HepG2 (cell line): ENCODE measurements around the gene JAZF1. TPM values are rescaled to one million over a fixed set of nuclear protein-coding genes. Genes with fewer than 3 reads are reported as not detected.

ENCODE experiments used
- ATAC-seq: fragments of 200-7000 bp; cut with Tn5 transposase; 3 replicates; pipeline ENCODE4 v1.9.1; 2020; ENCODE audit warnings: mild to moderate bottlenecking, moderate library complexity
- BruUV-seq: library from RNA; stranded (reverse); fragments of 400-500 nt; replicated peaks from 2 replicates; lab custom pipeline; 2021; lab: Mats Ljungman, UMichigan
- CTCF ChIA-PET: fragments of 300-600 bp; formaldehyde crosslinking; extraction: SDS; loops from one replicate; lab custom pipeline; 2021; ENCODE audit warnings: low total read pairs, inconsistent platforms, low intra/inter-chr PET ratio; lab: Yijun Ruan, JAX
- POLR2A ChIA-PET: fragments of 350-600 bp; sonication (Branson Sonifier 250); formaldehyde crosslinking; loops from one replicate; lab custom pipeline; 2020; ENCODE audit warnings: antibody characterized with exemption, inconsistent platforms; lab: Yijun Ruan, JAX
- DNase-seq: peaks from one replicate; pipeline ENCODE4 v3.0.0-alpha.2; 2015; ENCODE audit warnings: low spot score
- FAIRE-seq: peaks from 3 replicates; lab custom pipeline; 2011; peaks lifted over from hg19 to GRCh38; lab: Jason Lieb, UNC
- H2AFZ ChIP-seq: one replicate; pipeline ENCODE4 v1.6.1; 2011; ENCODE audit warnings: low read length, inconsistent platforms
- H3K27ac ChIP-seq: fragments of 300-600 bp; 3 replicates; pipeline ENCODE4 v1.8.0; 2011; ENCODE audit warnings: mixed run types, mild to moderate bottlenecking, mixed read lengths, low read length, inconsistent platforms; ENCODE audit not compliant: insufficient read depth; ENCODE audit errors: extremely low read length
- H3K27me3 ChIP-seq, 2 experiments: fragments of 200-600 bp in 1 of 2; 2 replicates in 1 of 2; 3 replicates in 1 of 2; pipeline versions ENCODE4 v1.6.0 to v1.8.0; 2011; ENCODE audit warnings: low read length in 2 of 2, mild to moderate bottlenecking in 2 of 2, moderate library complexity in 2 of 2, inconsistent platforms in 1 of 2; ENCODE audit not compliant: insufficient read depth in 2 of 2, control insufficient read depth in 1 of 2
- H3K36me3 ChIP-seq, 2 experiments: fragments of 200-600 bp in 1 of 2; replicated peaks in 1 of 2; 2 replicates in 1 of 2; 3 replicates in 1 of 2; pipeline versions ENCODE4 v1.5.1 to v1.8.0; 2011; ENCODE audit warnings: low read length in 2 of 2, inconsistent platforms in 1 of 2; ENCODE audit not compliant: insufficient read depth in 2 of 2, control insufficient read depth in 1 of 2
- H3K4me1 ChIP-seq: 2 replicates; pipeline ENCODE4 v1.5.1; 2012; ENCODE audit warnings: low read length, inconsistent platforms; ENCODE audit not compliant: insufficient read depth
- H3K4me2 ChIP-seq: 2 replicates; pipeline ENCODE4 v1.6.0; 2011; ENCODE audit warnings: low read depth, low read length, inconsistent platforms
- H3K4me3 ChIP-seq, 3 experiments: fragments of 200-600 bp in 1 of 3; sonication (generic), shearing (Covaris generic) in 1 of 3; replicated peaks in 1 of 3; 2 replicates each; pipeline ENCODE4 v1.5.1; 2011 to 2016; ENCODE audit warnings: low read length in 3 of 3, inconsistent platforms in 2 of 3, low read depth in 2 of 3, mild to moderate bottlenecking in 2 of 3, control low read depth in 1 of 3, mixed read lengths in 1 of 3; ENCODE audit not compliant: insufficient read depth in 1 of 3
- H3K79me2 ChIP-seq: one replicate; pipeline ENCODE4 v1.6.1; 2011; ENCODE audit warnings: low read length, inconsistent platforms; ENCODE audit not compliant: insufficient read depth
- H3K9ac ChIP-seq: 2 replicates; pipeline ENCODE4 v1.6.0; 2011; ENCODE audit warnings: mild to moderate bottlenecking, low read depth, low read length, inconsistent platforms; ENCODE audit not compliant: insufficient read depth
- H3K9me3 ChIP-seq: 2 replicates; pipeline ENCODE4 v1.5.1; 2012; ENCODE audit warnings: mild to moderate bottlenecking, low read length
- H4K20me1 ChIP-seq: 2 replicates; pipeline ENCODE4 v1.6.0; 2011; ENCODE audit warnings: inconsistent platforms, mild to moderate bottlenecking, low read length, moderate library complexity; ENCODE audit not compliant: insufficient read depth
- AFF4 ChIP-seq: sonication (generic); formaldehyde crosslinking; IDR thresholded peaks from 2 replicates; pipeline ENCODE4 v1.4.0; 2020; ENCODE audit warnings: missing genetic modification reagents
- AGO1 ChIP-seq: fragments of 200-400 bp; formaldehyde crosslinking; IDR thresholded peaks from 2 replicates; pipeline ENCODE4 v1.6.1; 2017; ENCODE audit warnings: mild to moderate bottlenecking, low read depth, low read length, moderate library complexity; ENCODE audit not compliant: poor library complexity, severe bottlenecking
- CBFB ChIP-seq: sonication (generic); formaldehyde crosslinking; IDR thresholded peaks from 2 replicates; pipeline ENCODE4 v1.4.0; 2020; ENCODE audit warnings: missing genetic modification reagents
- CEBPZ ChIP-seq: IDR thresholded peaks from 2 replicates; pipeline ENCODE4 v1.6.1; 2012; ENCODE audit warnings: low read length, improper control_type of control experiment
- KAT8 ChIP-seq: IDR thresholded peaks from 2 replicates; pipeline ENCODE4 v1.6.1; 2016; ENCODE audit warnings: missing genetic modification reagents, missing compliant biosample characterization
- KDM4B ChIP-seq: sonication (generic); formaldehyde crosslinking; IDR thresholded peaks from 2 replicates; pipeline ENCODE4 v1.4.0; 2020; ENCODE audit warnings: missing genetic modification reagents
- NCOR1 ChIP-seq: fragments of 200-600 bp; sonication (generic); IDR thresholded peaks from 2 replicates; pipeline ENCODE4 v1.7.0; 2017; ENCODE audit warnings: antibody characterized with exemption, low read length, borderline replicate concordance
- RXRA ChIP-seq: sonication (generic); formaldehyde crosslinking; IDR thresholded peaks from 2 replicates; pipeline ENCODE4 v1.5.1; 2020; ENCODE audit warnings: missing genetic modification reagents
- SALL1 ChIP-seq: sonication (generic); formaldehyde crosslinking; IDR thresholded peaks from 2 replicates; pipeline ENCODE4 v1.8.0; 2022; ENCODE audit warnings: mild to moderate bottlenecking, missing genetic modification reagents
- TRAFD1 ChIP-seq: sonication (generic); formaldehyde crosslinking; IDR thresholded peaks from 2 replicates; pipeline ENCODE4 v1.5.1; 2020; ENCODE audit warnings: missing genetic modification reagents, mild to moderate bottlenecking, borderline replicate concordance
- ZNF510 ChIP-seq: sonication (generic); formaldehyde crosslinking; IDR thresholded peaks from 2 replicates; pipeline ENCODE4 v1.4.0; 2020; ENCODE audit warnings: low read depth, mild to moderate bottlenecking, missing genetic modification reagents
- ZNF564 ChIP-seq: sonication (generic); formaldehyde crosslinking; IDR thresholded peaks from 2 replicates; pipeline ENCODE4 v1.8.1; 2023; ENCODE audit warnings: mild to moderate bottlenecking, missing genetic modification reagents
- ZNF580 ChIP-seq: IDR thresholded peaks from 2 replicates; pipeline ENCODE4 v1.6.1; 2016; ENCODE audit warnings: low read depth, borderline replicate concordance
- ZNF720 ChIP-seq: sonication (generic); formaldehyde crosslinking; IDR thresholded peaks from 2 replicates; pipeline ENCODE4 v1.4.0; 2020; ENCODE audit warnings: missing genetic modification reagents
- WGBS: methylation state at CpG from one replicate; pipeline ENCODE4 v1.1.6; 2017; ENCODE audit warnings: low lambda C conversion rate; 5-methylcytosine and 5-hydroxymethylcytosine counted together
- in situ Hi-C: cut with HindIII; loops from 2 replicates; pipeline ENCODE4 v1.10.0; 2017; ENCODE audit warnings: low pct_unique_long_range_greater_than_20kb; ENCODE audit not compliant: extremely low pct_ligation_motif_present
- intact Hi-C: fragments of 100-400 bp; cut with micrococcal nuclease; formaldehyde crosslinking; loops from one replicate; pipeline ENCODE4 v1.10.0; 2022; ENCODE audit not compliant: unreplicated experiment
- polyA plus RNA-seq, 8 experiments: library from polyadenylated mRNA; depleted of rRNA in 3 of 8; stranded (reverse) in 7 of 8; unstranded in 1 of 8; fragments of >200 nt; fragmentation: Illumina TruSeq in 4 of 8; extraction: Trizol in 4 of 8; gene quantifications; 2 replicates each; pipeline versions ENCODE4 v1.2.1 to v1.2.3, GENCODE V29; 2011 to 2016; ENCODE audit warnings: low read depth in 4 of 8, missing spikeins in 1 of 8, mixed read lengths in 1 of 8; ENCODE audit not compliant: insufficient read depth in 1 of 8
- total RNA-seq, 5 experiments: library from RNA; depleted of rRNA; stranded (reverse); fragments of >200 nt; fragmentation: Illumina TruSeq; extraction: Trizol; gene quantifications; 2 replicates each; pipeline ENCODE4 v1.2.3, GENCODE V29; 2016; ENCODE audit warnings: low read depth in 1 of 5

Gene JAZF1
- total and polyA plus RNA-seq, 2 of the 13 experiments (the other 11 are each of a cell fraction or from before 2014, with no cell fraction given), result not detected

GRCh38 chr7:27899601-27900000 lies 281.0 kb downstream of the JAZF1 start:
- Histone ChIP-seq H3K4me3 (no peak overlapping the region), H3K9me3 (no peaks in the 10 kb centered on the region)
- no peak for ATAC-seq
- no peak for TF ChIP-seq ZNF564 (CRISPR knock-in tag)
- no peak for TF ChIP-seq CEBPZ
- no peak for TF ChIP-seq TRAFD1 (CRISPR knock-in tag)
- no peak for TF ChIP-seq RXRA (CRISPR knock-in tag)
- TF ChIP-seq CBFB (CRISPR knock-in tag), result no peak
- no peak for TF ChIP-seq SALL1 (CRISPR knock-in tag)
- TF ChIP-seq ZNF720 (CRISPR knock-in tag), result no peak
- no peak for TF ChIP-seq AGO1
- no peak for TF ChIP-seq KAT8
- TF ChIP-seq ZNF580, result no peak
- no peak for TF ChIP-seq ZNF510 (CRISPR knock-in tag)
- no peak for TF ChIP-seq KDM4B (CRISPR knock-in tag)
- TF ChIP-seq AFF4, result no peak
- no peak for TF ChIP-seq NCOR1
- TF ChIP-seq, all 625 proteins: peak for 0
- Histone ChIP-seq H3K27me3 (0 out of 5 replicates have a peak, but pooled peaks cover 2 to 4% of the 10 kb centered on the region in 2 experiments), H3K36me3 (no peaks in the 10 kb centered on the region), H3K4me1 (peaks cover 13% of the 10 kb centered on the region), H3K4me2 (no peak overlapping the region), H3K9ac (no peak overlapping the region), H3K27ac (no peak overlapping the region), H4K20me1 (no peaks in the 10 kb centered on the region), H2AFZ (no peak overlapping the region), H3K79me2 (no peaks in the 10 kb centered on the region)
- POLR2A ChIA-PET, result no interaction called here
- 100% methylated on average over 1 of the region's 2 CpGs for WGBS
- in situ Hi-C loops, result no loop called here
- intact Hi-C loops, result no loop called here
- CTCF ChIA-PET, result no interaction called here
- FAIRE-seq (no peak), DNase-seq (no peak)
- no TSS peak for BruUV-seq
